IPS-20b (cell line): ENCODE results near the gene WFIKKN1.

Experiments used
- H3K27ac ChIP-seq: one replicate; pipeline ENCODE4 v1.5.1; 2013; ENCODE audit warnings: low read length
- H3K27me3 ChIP-seq: 2 replicates; pipeline ENCODE4 v1.6.1; 2013; ENCODE audit warnings: mild to moderate bottlenecking, low read length, inconsistent platforms; ENCODE audit not compliant: insufficient read depth
- H3K36me3 ChIP-seq: 2 replicates; pipeline ENCODE4 v1.6.1; 2013; ENCODE audit warnings: low read depth, mild to moderate bottlenecking, inconsistent platforms, low read length, moderate library complexity; ENCODE audit not compliant: insufficient read depth
- H3K4me1 ChIP-seq: 2 replicates; pipeline ENCODE4 v1.6.1; 2013; ENCODE audit warnings: mild to moderate bottlenecking, control low read depth, inconsistent platforms, low read length, moderate library complexity; ENCODE audit not compliant: insufficient read depth
- H3K4me3 ChIP-seq: 2 replicates; pipeline ENCODE4 v1.5.1; 2013; ENCODE audit warnings: mild to moderate bottlenecking, low read length, inconsistent platforms
- H3K9ac ChIP-seq: 2 replicates; pipeline ENCODE4 v1.6.1; 2013; ENCODE audit warnings: low read depth, mild to moderate bottlenecking, inconsistent platforms, low read length, moderate library complexity
- H3K9me3 ChIP-seq: 2 replicates; pipeline ENCODE4 v1.6.1; 2013; ENCODE audit warnings: mild to moderate bottlenecking, low read depth, low read length, inconsistent platforms; ENCODE audit not compliant: insufficient read depth

Gene WFIKKN1

GRCh38 chr16:626787-627453 lies 3.9 kb upstream of the WFIKKN1 start:
- H3K27me3 ChIP-seq: no peaks in the 10 kb centered on the region
- H3K4me1 ChIP-seq: peaks cover 12% of the 10 kb centered on the region; the same call in 1 of the 2 replicates
- H3K27ac ChIP-seq: no peak overlapping the region
- no peak overlapping the region for H3K4me3 ChIP-seq
- no peaks in the 10 kb centered on the region for H3K9me3 ChIP-seq
- no peaks in the 10 kb centered on the region; the same call in 1 of the 2 replicates for H3K36me3 ChIP-seq
- no peak overlapping the region for H3K9ac ChIP-seq

- H3K27me3 ChIP-seq: no peaks in the 10 kb centered on the region
- peaks cover 12% of the 10 kb centered on the region; the same call in 1 of the 2 replicates for H3K4me1 ChIP-seq
- no peak overlapping the region for H3K27ac ChIP-seq
- H3K9me3 ChIP-seq: no peaks in the 10 kb centered on the region
- H3K36me3 ChIP-seq: no peaks in the 10 kb centered on the region; the same call in 1 of the 2 replicates
- no peak overlapping the region for H3K4me3 ChIP-seq
- no peak overlapping the region for H3K9ac ChIP-seq
Observed at GRCh38 chr16:627454-628239, 3.1 kb upstream of the WFIKKN1 start.

DNA sequence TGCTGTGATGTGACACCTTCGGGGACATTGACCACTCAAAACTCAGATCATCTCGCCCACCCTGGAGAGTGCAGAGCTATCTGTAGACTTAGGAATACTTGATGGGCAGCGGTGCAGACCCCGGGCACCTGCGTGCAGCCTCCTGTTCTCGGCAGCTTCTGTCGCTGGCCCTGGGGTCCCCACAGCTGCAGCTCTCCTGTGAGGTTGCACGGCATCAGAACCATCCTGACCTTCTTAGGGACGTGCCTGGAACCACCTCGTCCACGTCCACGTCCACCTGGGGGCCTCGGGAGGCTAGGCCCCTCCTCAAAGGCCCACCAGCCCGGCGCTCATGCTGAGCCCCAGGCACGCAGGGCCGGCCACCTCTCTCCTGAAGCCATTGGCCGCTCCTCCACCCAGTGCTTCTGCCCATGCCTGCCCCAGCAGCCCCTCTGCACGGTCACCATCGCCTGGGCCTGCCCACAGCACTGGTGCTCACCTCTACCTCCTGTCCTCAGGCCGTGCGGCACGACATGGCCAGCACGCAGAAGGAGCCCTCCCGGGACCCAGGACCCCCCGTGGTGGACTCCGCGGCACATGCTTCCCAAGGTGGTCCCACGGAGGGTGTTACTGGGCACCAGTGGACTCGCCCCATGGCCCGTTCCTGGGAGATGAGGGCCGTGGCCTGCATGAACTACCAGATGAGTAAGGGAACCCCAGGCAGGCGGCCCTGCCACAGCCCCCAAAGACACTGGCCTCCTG lies 2.3 kb upstream of the WFIKKN1 start:
- Histone ChIP-seq H3K27ac (peak overlapping the region; percentile 49), H3K4me3 (no peak overlapping the region), H3K27me3 (no peaks in the 10 kb centered on the region), H3K36me3 (no peaks in the 10 kb centered on the region; the same call in 1 of the 2 replicates), H3K4me1 (peaks cover 12% of the 10 kb centered on the region; the same call in 1 of the 2 replicates), H3K9me3 (no peaks in the 10 kb centered on the region), H3K9ac (no peak overlapping the region)

GRCh38 chr16:629185-629832 lies 1.5 kb upstream of the WFIKKN1 start:
- peak overlapping the region; percentile 68; the same call in 1 of the 2 replicates for H3K9ac ChIP-seq
- peaks cover 12% of the 10 kb centered on the region; the same call in 1 of the 2 replicates for H3K4me1 ChIP-seq
- no peaks in the 10 kb centered on the region; the same call in 1 of the 2 replicates for H3K36me3 ChIP-seq
- H3K27ac ChIP-seq: peak overlapping the region; percentile 49
- no peaks in the 10 kb centered on the region for H3K27me3 ChIP-seq
- H3K4me3 ChIP-seq: no peak overlapping the region
- no peaks in the 10 kb centered on the region for H3K9me3 ChIP-seq

GRCh38 chr16:629833-630248 lies 944 bp upstream of the WFIKKN1 start:
- no peaks in the 10 kb centered on the region for H3K27me3 ChIP-seq
- H3K27ac ChIP-seq: peak overlapping the region; percentile 2
- H3K4me1 ChIP-seq: peaks cover 12% of the 10 kb centered on the region; the same call in 1 of the 2 replicates
- peak overlapping the region; percentile 68; the same call in 1 of the 2 replicates for H3K9ac ChIP-seq
- no peaks in the 10 kb centered on the region for H3K9me3 ChIP-seq
- H3K36me3 ChIP-seq: no peaks in the 10 kb centered on the region; the same call in 1 of the 2 replicates
- peak overlapping the region; percentile 66; the same call in 1 of the 2 replicates for H3K4me3 ChIP-seq

DNA sequence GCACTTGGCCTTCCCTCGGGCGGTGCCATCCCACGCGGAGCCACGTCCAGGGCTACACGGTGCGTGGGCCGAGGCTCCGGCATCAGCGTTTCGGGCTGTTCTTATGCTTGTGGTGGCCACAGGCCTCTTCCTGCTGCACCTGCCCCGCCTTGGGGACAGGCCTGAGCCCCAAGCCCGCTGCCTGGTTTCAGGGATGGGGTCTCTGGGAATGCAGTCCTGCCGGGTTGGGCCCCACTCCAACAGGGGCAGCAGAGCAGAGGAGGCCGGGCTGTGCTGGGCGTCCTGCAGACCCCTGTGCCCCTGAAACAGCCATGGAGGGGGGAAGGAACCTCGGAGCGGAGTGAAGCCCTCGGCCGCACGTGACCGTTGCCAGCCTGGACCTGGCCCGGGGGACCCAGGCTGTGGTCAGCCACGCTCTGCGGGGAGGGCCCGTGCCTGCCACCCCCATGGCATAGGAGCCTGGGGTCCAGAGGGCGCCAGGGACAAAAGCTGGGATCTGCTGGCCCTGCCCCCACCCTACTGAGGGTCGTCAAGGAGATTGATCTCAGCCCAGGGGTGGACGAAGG lies 453 bp upstream of the WFIKKN1 start:
- H3K9me3 ChIP-seq: no peaks in the 10 kb centered on the region
- H3K27ac ChIP-seq: peak overlapping the region; percentile 2
- peak overlapping the region; percentile 66; the same call in 1 of the 2 replicates for H3K4me3 ChIP-seq
- peaks cover 12% of the 10 kb centered on the region; the same call in 1 of the 2 replicates for H3K4me1 ChIP-seq
- H3K27me3 ChIP-seq: no peaks in the 10 kb centered on the region
- no peaks in the 10 kb centered on the region; the same call in 1 of the 2 replicates for H3K36me3 ChIP-seq
- H3K9ac ChIP-seq: peak overlapping the region; percentile 68; the same call in 1 of the 2 replicates

- Histone ChIP-seq H3K27me3 (no peaks in the 10 kb centered on the region), H3K9me3 (no peaks in the 10 kb centered on the region), H3K4me3 (no peak overlapping the region), H3K4me1 (peaks cover 12% of the 10 kb centered on the region; the same call in 1 of the 2 replicates), H3K27ac (no peak overlapping the region), H3K9ac (no peak overlapping the region), H3K36me3 (no peaks in the 10 kb centered on the region)
Observed at GRCh38 chr16:631808-632358, 1.1 kb downstream of the WFIKKN1 start.

GRCh38 chr16:632486-633335 lies 1.9 kb downstream of the WFIKKN1 start:
- Histone ChIP-seq H3K4me3 (no peak overlapping the region), H3K27ac (no peak overlapping the region), H3K9me3 (no peaks in the 10 kb centered on the region), H3K27me3 (no peaks in the 10 kb centered on the region), H3K4me1 (peaks cover 12% of the 10 kb centered on the region; the same call in 1 of the 2 replicates), H3K36me3 (no peaks in the 10 kb centered on the region), H3K9ac (no peak overlapping the region)

GRCh38 chr16:633336-634050 lies 2.7 kb downstream of the WFIKKN1 start:
- Histone ChIP-seq H3K27ac (no peak overlapping the region), H3K36me3 (no peaks in the 10 kb centered on the region), H3K4me3 (no peak overlapping the region), H3K9ac (no peak overlapping the region), H3K9me3 (no peaks in the 10 kb centered on the region), H3K4me1 (peaks cover 12% of the 10 kb centered on the region; the same call in 1 of the 2 replicates), H3K27me3 (no peaks in the 10 kb centered on the region)
